GM21423 (cell line): ENCODE results near the gene PHACTR3.

ENCODE experiments used
- ATAC-seq: cut with Tn5 transposase; IDR thresholded peaks from one replicate; pipeline ENCODE4 v1.9.1; 2021; ENCODE audit warnings: mild to moderate bottlenecking, moderate library complexity; ENCODE audit not compliant: unreplicated experiment

PHACTR3 gene

DNA sequence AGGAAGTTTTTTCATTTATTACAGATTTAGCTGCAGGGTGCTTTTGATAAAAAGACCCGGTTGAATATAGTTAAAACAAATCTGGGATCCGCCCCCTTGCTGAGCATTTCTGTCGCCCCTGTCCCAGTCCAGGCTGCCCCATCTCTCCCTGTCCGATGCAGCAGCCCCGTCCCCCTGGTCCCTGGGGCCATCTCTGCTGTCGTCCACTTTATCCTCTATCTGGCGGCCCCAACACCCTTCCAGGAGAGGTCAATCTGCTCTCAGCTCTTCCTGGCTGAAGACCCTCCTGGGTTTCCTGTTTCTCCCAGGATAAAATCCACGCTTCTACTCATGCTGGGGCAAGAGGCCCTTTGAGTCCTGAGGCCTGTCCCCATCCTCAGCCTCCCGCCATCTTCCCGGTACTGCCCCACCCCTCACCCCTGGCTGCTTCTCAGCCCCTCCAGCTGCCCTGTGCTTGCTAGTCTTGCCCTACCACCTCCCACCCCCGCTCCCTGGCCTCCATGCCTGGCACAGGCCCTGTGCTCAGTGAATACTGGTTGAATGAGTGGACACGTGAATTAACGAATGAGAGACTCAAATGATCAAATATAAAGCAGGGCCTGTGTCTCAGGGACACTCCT lies 16.0 kb upstream of the PHACTR3 start:
- ATAC-seq: no peak

DNA sequence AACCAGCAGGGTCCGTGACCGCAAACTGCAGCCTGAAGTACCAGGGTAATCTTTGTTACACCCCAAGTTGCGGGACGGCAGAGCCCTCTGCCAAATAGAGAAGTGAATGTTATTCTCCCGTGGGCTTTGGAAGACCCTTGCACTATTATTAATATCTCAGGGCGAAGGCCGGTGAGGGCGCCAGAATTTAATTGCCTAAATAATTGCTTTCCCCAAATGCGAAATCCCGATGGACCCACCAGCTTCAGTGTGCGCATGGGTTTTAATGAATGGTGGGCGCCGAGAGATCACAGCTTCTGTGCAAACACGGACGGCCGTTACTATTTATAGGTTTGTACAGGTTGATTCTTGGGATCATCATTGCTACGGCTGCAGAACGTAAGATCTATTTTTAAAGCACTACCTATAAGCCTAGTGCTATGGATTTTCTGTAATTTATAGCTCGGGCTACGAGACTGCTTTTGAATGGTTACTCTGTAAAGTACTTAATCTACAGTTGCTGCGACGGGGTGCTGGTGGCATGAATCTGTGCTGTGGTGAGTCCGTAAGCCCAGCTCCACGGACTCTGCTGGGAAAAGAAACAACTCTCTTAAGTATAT lies 15.2 kb upstream of the PHACTR3 start:
- no peak for ATAC-seq

DNA sequence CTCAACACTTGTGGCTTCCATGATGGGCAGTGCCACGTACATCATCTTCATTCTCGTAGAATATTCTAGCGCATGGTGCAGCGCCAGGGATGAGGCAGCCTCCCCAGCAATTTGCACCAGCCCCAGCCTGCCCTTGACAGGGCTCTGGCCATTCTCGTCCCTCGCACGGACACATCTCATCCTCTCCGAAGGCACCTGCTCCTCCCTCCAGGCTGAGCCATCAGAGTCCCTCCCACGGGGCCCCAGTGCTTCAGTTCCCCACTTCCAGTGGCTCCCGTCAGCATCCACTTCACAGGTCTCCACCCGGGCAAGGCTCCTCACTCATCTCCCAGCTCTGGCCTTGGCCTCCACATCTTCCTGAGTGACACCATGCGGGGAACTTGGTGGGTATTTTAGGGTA lies 13.3 kb upstream of the PHACTR3 start:
- ATAC-seq: no peak

DNA sequence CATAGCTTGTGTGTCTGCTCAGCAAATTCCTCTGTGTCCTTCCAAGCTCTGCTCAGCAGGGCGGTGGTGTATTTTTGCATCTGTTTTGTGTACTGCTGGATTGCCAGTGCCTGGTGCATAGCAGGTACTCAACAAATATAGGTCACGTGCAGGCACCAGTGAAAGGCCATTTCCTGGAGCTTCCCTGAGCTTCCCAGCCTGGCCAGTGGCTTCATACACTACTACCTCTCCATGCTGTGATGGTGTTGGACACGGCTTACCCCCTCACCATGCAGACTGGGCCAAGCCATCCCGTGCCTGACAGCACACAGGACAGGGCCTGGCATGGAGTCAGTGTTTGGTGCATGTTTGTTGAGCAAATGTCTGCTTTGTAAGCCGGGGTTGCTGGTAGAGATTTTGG lies 7.7 kb upstream of the PHACTR3 start:
- ATAC-seq: no peak

DNA sequence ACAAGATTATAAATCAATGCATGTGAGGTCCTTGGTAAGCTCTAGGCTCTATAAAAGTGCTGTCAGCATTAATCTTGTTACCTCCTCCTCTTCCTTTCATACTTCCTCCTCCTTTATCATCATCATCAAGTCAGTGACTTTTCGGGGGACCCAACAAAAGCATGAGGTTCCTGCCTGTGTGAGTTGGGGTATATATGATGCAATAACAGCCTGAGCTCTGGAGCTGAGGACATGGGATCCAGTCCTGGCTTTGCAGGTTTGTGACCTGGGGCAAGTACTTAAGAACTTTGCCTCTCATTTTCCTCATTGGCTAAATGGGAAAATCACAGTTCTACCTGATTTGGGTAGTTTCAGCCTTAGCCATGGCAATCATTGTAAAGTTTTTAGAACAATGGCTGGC lies 7.1 kb upstream of the PHACTR3 start:
- ATAC-seq: no peak

DNA sequence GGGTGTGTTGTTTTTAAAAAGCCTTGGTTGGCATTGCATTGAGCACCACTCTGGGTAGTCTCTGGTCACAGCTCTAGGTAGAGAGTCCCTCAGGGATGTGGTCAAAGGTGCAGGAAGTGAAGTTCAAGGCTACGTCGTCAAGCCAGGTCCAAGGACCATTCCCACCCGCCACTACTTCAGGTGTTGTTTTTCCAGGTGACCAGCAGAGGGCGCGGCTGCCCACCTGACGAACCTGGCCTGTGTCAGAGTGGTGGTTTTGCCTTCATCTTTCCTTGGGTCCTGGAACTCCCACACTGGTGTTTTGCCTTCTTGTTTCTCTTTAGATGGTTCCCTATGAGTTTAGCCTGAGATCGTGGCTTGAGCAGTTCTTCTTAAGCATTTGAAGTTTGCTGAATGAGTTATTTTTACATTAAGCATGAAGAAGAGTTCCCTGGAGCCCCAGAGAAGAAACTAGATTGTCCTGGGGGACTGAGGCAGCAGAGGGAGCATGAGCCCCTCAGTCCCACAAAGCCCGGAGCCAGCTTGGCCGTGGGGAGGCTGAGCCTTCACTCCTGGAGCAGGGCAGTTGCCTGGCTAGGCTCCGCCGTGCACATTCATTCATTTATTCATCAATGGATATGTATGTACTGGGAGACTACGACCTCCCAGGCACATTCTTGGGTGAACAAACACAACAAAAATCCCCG lies 5.6 kb upstream of the PHACTR3 start:
- peak; percentile 64 for ATAC-seq

DNA sequence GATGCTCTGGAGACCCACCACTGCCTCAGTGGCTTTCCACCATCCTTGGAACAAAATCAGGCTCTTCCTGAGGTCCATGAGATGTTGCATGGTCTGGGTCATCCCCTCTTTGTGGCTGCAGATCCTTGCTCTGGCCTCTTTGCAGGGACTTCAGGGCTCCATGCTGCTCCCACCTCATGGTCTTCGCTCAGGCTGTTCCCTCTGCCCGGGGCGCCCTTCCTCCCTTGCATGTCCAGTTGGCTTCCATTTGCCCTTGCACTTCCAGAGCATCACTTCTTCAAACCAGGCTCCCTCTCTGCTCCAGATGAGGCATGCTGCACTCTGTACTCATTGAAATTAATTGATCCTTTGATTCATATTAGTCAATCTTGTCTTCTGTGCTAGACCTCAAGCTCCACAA lies 4.4 kb upstream of the PHACTR3 start:
- no peak for ATAC-seq

DNA sequence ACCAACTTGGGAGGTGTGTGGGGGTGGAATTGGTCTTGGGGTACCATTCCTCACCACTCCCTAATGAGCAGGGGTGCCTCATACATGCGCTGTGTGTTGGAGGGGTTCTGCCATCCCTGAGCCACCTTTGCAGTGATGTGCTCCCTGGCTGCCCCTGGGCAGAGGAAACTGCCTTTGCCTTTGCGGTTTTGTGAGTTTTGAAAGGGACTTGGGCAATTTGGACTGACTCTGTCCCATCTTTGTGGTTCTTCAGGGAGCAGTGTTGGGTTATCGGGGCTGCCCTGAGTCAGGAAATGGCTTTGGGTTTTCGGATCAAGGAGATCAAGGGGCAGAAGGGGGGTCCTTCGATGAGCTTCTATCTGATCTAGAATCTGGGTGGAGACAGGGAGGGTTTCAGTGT lies 3.9 kb upstream of the PHACTR3 start:
- no peak for ATAC-seq

DNA sequence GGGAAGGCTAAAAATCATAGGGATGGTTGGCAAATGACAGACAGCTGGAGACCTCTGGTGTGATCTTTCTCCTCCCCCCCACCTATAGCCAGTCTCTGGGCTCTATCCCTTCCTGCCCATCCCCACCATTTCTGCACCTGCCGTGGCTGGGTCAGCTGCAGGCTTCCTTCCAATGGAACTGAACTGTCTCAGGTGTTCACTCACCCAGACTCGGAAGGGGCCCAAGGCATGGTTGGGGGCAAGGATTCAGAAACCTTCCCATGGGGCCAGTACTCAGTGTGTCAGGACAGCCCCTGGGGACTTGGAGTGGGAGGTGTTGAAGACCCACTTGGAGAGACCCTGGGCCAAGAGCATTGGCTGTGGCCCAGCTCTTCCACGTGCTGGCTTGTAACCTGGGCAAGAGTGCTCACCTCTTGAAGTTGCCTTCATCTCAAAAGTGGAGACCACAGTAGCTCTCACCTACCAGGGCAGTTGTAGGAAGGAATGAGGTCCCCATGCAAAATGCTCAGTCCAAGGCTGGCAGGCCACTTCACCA lies 1.7 kb upstream of the PHACTR3 start:
- no peak for ATAC-seq

DNA sequence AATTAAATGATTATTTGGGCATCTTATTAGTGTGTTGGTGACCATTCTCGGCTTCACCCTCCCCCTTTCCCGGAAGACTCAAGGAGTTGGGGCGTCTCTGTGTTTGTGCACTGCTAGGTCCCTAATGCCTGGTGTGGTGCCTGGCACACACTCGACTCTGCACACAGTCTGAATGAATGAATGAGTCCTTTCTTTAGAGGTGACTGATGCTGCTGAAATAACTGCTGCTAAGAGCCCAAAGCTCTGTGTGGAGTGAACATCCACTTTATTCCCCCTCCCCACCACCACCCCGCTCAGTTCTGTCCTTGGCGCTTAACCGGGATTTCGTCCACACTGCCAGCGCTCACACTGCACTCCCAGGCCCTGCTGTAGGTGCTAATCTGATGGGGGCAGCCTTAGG lies 1.2 kb upstream of the PHACTR3 start:
- ATAC-seq: no peak

DNA sequence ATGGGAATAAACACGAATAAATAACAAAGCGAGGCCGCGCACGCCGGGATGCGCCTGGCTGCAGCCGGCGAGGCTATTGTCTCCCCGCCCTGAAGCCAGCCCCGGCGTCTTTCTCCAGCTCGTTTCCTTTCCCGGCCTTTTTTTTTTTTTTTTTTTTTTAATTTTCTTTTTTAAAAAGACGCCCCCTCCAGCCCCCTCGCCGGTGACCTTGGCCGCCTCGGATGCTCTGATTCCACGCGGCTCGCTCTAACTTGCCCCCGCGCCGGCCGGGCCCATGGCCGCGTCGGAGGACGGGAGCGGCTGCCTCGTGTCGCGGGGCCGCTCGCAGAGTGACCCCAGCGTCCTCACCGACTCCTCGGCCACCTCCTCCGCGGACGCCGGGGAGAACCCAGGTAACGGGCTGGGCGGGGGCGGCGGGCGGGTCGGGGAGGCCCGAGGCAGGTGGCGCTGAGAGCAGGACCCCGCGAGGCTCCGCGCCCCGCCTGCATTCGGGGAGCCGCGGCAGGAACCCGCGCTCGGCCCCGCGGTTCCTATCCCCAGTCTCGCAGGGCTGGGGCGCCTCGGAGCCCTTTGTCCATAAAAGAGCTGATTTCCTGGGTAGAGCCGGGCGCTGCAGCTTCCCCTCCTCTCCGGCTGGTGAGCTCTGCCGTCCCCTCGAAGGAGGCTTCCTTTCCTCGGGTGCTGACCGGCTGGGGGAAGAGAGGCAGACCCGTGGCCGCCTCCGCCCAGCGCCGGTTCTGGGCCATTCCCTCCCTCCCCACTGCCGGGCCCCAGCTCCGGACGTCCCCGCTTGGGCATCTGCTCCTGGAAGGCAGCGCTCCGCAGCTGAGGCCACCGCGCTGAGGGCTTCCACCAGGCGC lies 631 bp downstream of the PHACTR3 start:
- ATAC-seq: no peak

DNA sequence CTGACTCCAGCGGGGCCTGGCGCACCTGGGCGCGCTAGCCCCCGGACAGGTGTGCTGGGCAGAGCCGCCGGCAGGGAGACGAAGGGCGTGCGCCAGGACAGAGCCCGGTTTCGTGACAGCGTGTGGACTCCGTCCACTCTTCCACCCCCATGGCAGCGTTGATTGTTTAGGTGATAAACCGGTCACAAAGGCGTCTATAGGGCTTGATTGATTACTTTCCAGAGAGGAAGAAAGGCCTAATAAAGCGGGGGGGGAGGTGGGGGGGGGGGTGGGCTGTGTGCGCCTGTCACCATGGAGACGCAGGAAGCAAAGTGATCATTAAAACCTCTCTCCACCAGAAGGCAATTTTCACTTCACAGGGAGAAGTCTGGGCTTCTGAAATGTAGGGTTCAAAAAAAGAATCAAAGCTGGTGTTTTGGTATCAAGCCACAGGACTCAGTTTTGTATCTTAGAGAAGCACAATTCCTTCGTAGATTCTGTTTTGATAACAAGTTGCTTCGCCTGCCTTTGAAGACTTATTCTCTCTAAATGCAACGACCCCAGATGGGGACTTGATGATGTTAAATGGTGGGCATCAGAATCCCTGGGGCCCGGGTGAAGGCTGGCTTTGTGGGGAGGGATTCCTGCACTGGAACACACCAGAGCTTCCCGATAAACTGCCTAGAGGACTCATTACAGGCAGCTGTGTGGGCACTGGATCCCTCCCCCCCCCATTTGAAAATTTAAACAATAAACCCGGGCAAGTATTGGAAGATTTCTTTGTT lies 1.4 kb downstream of the PHACTR3 start:
- ATAC-seq: no peak

DNA sequence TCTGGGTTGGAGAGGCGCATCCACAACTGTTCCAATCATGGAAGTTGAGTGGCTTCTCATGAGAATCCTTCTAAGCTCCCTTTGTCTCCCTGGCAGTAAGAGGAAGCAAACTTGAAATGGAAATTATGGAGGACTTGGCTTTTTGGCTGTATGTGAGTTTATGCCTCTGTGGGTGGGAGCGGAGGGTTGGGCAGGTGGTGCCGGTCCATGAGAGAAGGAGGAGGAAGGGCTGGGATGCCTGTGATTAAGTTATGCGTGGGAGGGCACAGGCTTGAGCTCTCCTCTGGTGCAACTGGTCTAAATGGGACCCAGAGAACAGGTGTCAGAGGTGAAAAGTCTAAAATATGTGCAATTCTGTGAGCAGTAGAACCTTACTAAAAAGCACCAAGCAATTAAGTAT lies 2.2 kb downstream of the PHACTR3 start:
- ATAC-seq: no peak

DNA sequence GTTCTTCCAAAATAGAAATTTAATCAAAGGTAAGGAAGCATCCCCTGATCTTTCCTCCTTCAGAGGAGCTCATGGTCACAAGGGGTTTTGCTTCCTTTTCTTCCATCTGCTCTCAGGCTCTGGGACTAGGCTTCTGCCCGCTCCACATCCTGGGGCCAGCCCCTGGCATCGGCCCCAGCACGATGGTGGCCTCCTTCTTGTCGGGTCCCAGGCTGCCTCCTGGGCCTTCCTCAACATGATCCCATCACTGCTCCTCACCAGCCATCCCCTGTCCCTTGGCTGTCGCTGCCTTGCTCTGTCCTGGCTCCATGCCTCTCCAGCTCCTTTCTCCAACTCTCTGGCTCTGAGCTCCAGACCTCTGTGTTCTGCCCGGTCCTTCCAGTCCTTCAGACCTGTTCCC lies 4.1 kb downstream of the PHACTR3 start:
- no peak for ATAC-seq

DNA sequence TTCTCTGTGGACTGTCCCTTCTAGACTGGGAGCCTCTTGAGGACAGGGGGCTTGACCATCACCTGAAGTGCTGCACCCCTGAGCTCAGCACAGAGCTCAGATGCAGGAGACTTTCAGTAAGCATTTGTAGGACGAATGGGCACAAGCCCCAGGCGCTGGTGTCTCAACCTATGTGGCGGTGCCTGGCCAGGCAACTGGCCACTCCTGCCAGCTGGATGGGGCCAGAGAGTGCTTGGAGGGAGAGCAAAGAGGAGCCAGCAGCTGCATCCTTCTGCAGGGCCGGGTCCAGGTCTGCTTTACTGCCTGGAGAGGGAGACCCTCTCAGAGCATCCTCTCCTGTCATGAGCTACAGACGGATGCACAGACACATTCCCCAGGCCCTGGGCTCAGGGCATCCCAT lies 4.5 kb downstream of the PHACTR3 start:
- no peak for ATAC-seq

DNA sequence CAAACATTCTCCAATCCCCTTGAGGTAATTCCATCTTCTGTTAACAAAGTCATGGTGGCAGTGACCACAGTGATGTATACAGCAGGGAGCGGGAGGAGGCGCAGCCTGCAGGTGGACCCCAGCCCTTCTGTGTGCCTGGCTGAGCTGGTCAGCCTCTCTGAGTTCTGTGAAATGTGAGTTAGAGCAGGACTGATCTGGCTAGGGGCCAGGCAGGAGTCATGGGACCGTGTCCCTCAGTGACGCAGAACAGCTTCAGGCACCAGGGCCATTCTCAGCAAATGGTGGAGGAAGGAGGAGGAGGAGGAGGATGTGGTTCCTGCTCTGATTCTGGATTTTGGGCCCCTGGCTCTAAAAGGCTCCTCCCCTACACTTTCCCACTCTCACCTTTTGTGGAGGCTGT lies 6.9 kb downstream of the PHACTR3 start:
- no peak for ATAC-seq

DNA sequence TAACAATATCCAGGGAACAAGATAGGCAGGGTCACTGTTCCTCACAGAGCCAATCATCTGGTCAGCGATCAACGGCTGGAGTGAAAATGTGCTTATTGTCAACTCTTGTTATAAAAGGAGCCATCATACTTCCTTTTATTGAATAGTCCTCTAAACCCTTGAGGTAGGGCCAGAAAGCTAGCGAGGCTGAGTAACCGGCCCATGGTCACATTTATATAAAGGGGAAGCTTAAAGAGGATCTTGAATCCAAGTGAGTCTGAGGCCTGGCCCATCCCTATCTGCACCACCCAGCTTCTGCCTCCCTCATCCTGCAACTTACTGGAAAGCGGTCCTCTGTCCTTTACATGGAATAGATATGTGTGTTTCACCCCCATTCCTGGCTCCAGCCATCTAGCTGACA lies 9.5 kb downstream of the PHACTR3 start:
- no peak for ATAC-seq

DNA sequence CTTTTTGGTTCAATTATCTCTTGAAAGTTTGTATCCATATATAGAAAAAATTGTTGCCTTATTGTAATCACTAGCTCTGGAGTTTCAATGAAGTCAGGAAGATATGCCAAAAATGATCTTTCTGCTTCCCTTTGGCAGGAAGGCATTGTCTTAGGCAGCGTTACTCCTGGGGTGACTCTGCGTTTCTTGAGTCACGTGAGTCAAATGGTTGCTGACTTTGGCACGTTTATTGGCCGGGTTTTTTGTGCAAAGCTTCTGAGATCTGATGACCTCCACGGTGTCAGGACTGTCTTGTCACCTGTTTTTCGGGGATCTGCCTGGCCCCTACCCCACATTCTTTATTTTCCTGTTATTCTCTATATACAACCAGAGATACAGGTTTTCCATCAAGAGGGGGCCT lies 10.4 kb downstream of the PHACTR3 start:
- no peak for ATAC-seq

DNA sequence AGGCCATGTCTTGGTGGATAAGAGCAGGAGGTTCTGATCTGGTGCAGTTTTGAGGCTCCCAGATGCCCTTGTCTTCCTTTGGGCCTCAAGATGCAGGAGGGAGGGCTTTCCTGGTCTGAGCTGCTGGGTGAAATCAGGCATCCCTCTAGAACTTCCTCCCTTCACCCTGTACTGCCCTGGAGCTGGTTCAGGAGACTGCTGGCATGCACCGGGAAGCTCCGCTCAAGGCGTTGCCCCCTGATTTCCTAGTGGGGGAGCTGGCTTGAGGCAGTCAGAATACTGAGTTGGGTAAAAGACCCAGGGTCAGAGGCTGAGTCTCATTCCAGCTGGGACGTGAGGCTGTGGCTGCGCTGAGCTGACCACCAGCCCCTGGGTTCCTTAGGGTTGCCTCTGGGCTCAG lies 12.0 kb downstream of the PHACTR3 start:
- ATAC-seq: no peak

DNA sequence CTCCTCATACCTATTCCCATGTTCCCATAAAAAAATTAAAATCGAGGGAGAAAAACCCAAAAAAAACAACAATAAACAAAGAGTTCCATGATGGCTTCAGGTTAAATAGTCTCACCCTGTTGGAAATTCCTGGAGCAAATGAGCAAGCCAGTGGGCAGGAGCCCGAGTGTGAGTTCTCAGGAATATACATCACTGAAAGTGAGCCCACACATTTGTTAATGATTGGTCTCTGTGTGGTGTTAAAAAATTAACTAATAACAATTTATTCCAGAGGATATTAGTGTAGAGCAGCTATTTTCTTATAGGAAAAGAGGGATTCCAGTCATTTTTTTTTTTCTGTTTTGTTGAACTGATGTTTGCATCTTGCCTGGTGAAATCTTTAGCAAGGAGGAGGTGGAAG lies 12.9 kb downstream of the PHACTR3 start:
- ATAC-seq: no peak

DNA sequence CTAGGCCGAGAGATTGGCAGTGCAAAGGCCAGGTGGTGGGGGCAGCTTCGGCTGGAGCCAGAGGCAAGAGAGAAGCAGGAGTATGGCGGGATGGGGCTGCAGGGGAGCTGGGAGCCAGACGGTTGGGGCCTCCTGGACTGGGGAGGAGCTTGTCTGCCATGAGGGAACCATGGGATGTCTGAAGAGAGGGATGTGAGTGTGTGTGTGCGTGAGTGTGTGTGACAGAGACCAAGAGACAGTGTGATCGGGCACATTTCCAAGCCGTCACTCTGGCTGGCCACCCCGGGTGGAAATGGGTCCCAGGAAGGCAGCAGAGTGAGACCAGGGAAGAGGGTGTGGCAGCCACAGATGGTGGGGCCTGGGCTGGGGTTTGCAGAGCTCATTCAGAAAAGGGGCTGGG lies 13.8 kb downstream of the PHACTR3 start:
- ATAC-seq: no peak
